Measurements from ENCODE around the gene TNFRSF4.
A peak's percentile ranks its signal among the peaks of the same experiment; 100 is the strongest.

The TNFRSF4 gene

GRCh38 chr1:1206376-1206965 is 7.5 kb downstream of the TNFRSF4 start, which contains the start of gene TNFRSF18:
TNFRSF18 (minus strand) TSS chr1:1206592; CDS start chr1:1206571, 21 bp downstream.
- Histone ChIP-seq H3K4me3 (peak within 1 kb of the TSS; percentile 1 to 61 (median 46); a peak in 19 of 20 replicates), H3K36me3 (no peaks in the 10 kb centered on the region), H3K9ac (peak within 1 kb of the TSS in 10 of 11 experiments; percentile 21 to 69 (median 56); a peak in 17 of 22 replicates), H3K27me3 (peaks cover 22 to 66% (median 39%) of the 10 kb centered on the region in 11 experiments), H4K20me1 (peaks cover 0 to 60% (median 36%) of the 10 kb centered on the region in 11 experiments; a peak in 16 of 22 replicates), H3K27ac (peak within 1 kb of the TSS in 2 of 11 experiments; percentile 3 to 18; a peak in 2 of 22 replicates), H3K9me3 (replicated peaks in 1 of 11) (no peaks in the 10 kb centered on the region; a peak in 1 of 22 replicates), H3K4me1 (peaks cover 63 to 69% (median 66%) of the 10 kb centered on the region in 10 experiments), H3K4me2 (peak within 1 kb of the TSS; percentile 90 to 99 (median 97))
- no peak for TF ChIP-seq Cebpa-rat (IDR thresholded peaks at IDR 0.05)

- peak overlapping the region in 10 of 11 experiments; percentile 21 to 69 (median 56); a peak in 17 of 22 replicates for H3K9ac ChIP-seq
- peak overlapping the region; percentile 1 to 61 (median 46); a peak in 19 of 20 replicates for H3K4me3 ChIP-seq
- peak overlapping the region; percentile 90 to 99 (median 97) for H3K4me2 ChIP-seq
These were observed 8.1 kb downstream of the TNFRSF4 start for GRCh38 chr1:1205769-1206375.

GRCh38 chr1:1204998-1205768 is 8.8 kb downstream of the TNFRSF4 start:
- Histone ChIP-seq H3K27me3 (peaks cover 32 to 74% (median 44%) of the 10 kb centered on the region in 11 experiments), H3K27ac (no peak overlapping the region), H4K20me1 (peaks cover 0 to 47% (median 30%) of the 10 kb centered on the region in 11 experiments; a peak in 16 of 22 replicates), H3K9me3 (replicated peaks in 1 of 11) (no peaks in the 10 kb centered on the region; a peak in 1 of 22 replicates), H3K4me3 (peak overlapping the region in 5 of 10 experiments; percentile 39 to 57 (median 48); a peak in 7 of 20 replicates), H3K9ac (peak overlapping the region in 6 of 11 experiments; percentile 51 to 69 (median 58); a peak in 8 of 22 replicates), H3K4me2 (peak overlapping the region; percentile 90 to 99 (median 97)), H3K36me3 (no peaks in the 10 kb centered on the region), H3K4me1 (peaks cover 56 to 62% (median 61%) of the 10 kb centered on the region in 10 experiments)
- no peak for TF ChIP-seq Cebpa-rat (IDR thresholded peaks at IDR 0.05)

More at GRCh38 chr1:1205769-1206375, 8.1 kb downstream of the TNFRSF4 start:
- Histone ChIP-seq H4K20me1 (peaks cover 0 to 54% (median 31%) of the 10 kb centered on the region in 11 experiments; a peak in 16 of 22 replicates), H3K36me3 (no peaks in the 10 kb centered on the region), H3K9me3 (replicated peaks in 1 of 11) (no peaks in the 10 kb centered on the region; a peak in 1 of 22 replicates), H3K27me3 (peaks cover 25 to 72% (median 45%) of the 10 kb centered on the region in 11 experiments), H3K27ac (0 out of 22 replicates have a peak overlapping the region, but pooled peaks of 1 of the 11 experiments have one; percentile 3), H3K4me1 (peaks cover 57 to 63% (median 61%) of the 10 kb centered on the region in 10 experiments)
- no peak for TF ChIP-seq Cebpa-rat (IDR thresholded peaks at IDR 0.05)

- no peak for TF ChIP-seq Cebpa-rat (IDR thresholded peaks at IDR 0.05)
- Histone ChIP-seq H3K4me2 (peak overlapping the region; percentile 90 to 99 (median 97); a peak in 14 of 22 replicates), H3K27me3 (peaks cover 35 to 71% (median 45%) of the 10 kb centered on the region in 11 experiments)
These were observed 9.5 kb downstream of the TNFRSF4 start for GRCh38 chr1:1204425-1204920.

GRCh38 chr1:1203561-1204424 is 10.2 kb downstream of the TNFRSF4 start:
- H3K9ac ChIP-seq: no peak overlapping the region
- H3K27ac ChIP-seq: no peak overlapping the region
- no peak overlapping the region for H3K4me3 ChIP-seq
- no peak overlapping the region for H3K4me2 ChIP-seq
- H4K20me1 ChIP-seq: peaks cover 0 to 36% (median 19%) of the 10 kb centered on the region in 11 experiments; a peak in 15 of 22 replicates
- peaks cover 42 to 60% (median 53%) of the 10 kb centered on the region in 10 experiments for H3K4me1 ChIP-seq
- no peak for TF ChIP-seq Cebpa-rat (IDR thresholded peaks at IDR 0.05)
- peaks cover 30 to 66% (median 41%) of the 10 kb centered on the region in 11 experiments for H3K27me3 ChIP-seq
- no peaks in the 10 kb centered on the region; a peak in 1 of 22 replicates for H3K9me3 ChIP-seq (replicated peaks in 1 of 11)
- no peaks in the 10 kb centered on the region for H3K36me3 ChIP-seq

More at GRCh38 chr1:1204425-1204920, 9.5 kb downstream of the TNFRSF4 start:
- Histone ChIP-seq H3K4me1 (peaks cover 49 to 62% (median 59%) of the 10 kb centered on the region in 10 experiments), H3K9ac (no peak overlapping the region), H3K9me3 (replicated peaks in 1 of 11) (no peaks in the 10 kb centered on the region; a peak in 1 of 22 replicates), H3K36me3 (no peaks in the 10 kb centered on the region), H3K27ac (no peak overlapping the region), H4K20me1 (peaks cover 0 to 41% (median 26%) of the 10 kb centered on the region in 11 experiments; a peak in 16 of 22 replicates), H3K4me3 (no peak overlapping the region)

- H3K36me3 ChIP-seq: no peaks in the 10 kb centered on the region
- no peak overlapping the region for H3K9ac ChIP-seq
- no peak overlapping the region for H3K4me3 ChIP-seq
- H3K27me3 ChIP-seq: peaks cover 30 to 66% (median 41%) of the 10 kb centered on the region in 11 experiments
- H3K27ac ChIP-seq: no peak overlapping the region
- H3K4me2 ChIP-seq: no peak overlapping the region
- H4K20me1 ChIP-seq: peaks cover 0 to 32% (median 19%) of the 10 kb centered on the region in 11 experiments; a peak in 14 of 22 replicates
- peaks cover 35 to 56% (median 47%) of the 10 kb centered on the region in 10 experiments for H3K4me1 ChIP-seq
- no peaks in the 10 kb centered on the region; a peak in 1 of 22 replicates for H3K9me3 ChIP-seq (replicated peaks in 1 of 11)
- TF ChIP-seq Cebpa-rat (IDR thresholded peaks at IDR 0.05): no peak
These were observed 11.0 kb downstream of the TNFRSF4 start for GRCh38 chr1:1202831-1203560.
